ENCODE data around the gene SIDT2.

The SIDT2 gene

GRCh38 chr11:117189941-117190544, 11.5 kb downstream of the SIDT2 start:
- DNase-seq, result no peak

- no peak for DNase-seq
These were observed 13.3 kb downstream of the SIDT2 start for GRCh38 chr11:117191680-117192400.

- no peak for DNase-seq
These were observed 13.9 kb downstream of the SIDT2 start for GRCh38 chr11:117192401-117192875.

GRCh38 chr11:117193130-117194020, 14.8 kb downstream of the SIDT2 start:
- no peak for DNase-seq

- DNase-seq, result no peak
These were observed 15.7 kb downstream of the SIDT2 start for GRCh38 chr11:117194267-117194666.

- no peak for DNase-seq
These were observed 16.7 kb downstream of the SIDT2 start for GRCh38 chr11:117195258-117195657.

GRCh38 chr11:117195761-117196160, 17.2 kb downstream of the SIDT2 start:
- no peak for DNase-seq

- DNase-seq, result no peak
These were observed 18.5 kb downstream of the SIDT2 start for GRCh38 chr11:117197006-117197405.

- no peak for DNase-seq
These were observed 19.2 kb downstream of the SIDT2 start for GRCh38 chr11:117197516-117198456.

GRCh38 chr11:117198613-117199012, 20.1 kb downstream of the SIDT2 start:
- no peak for DNase-seq

GRCh38 chr11:117199053-117199915, 20.7 kb downstream of the SIDT2 start, which contains the start of gene TAGLN:
Gene TAGLN (plus strand): TSS chr11:117199370. CDS start chr11:117203014, 3,644 bp downstream.
- DNase-seq, result no peak

- DNase-seq, result no peak
These were observed 21.6 kb downstream of the SIDT2 start for GRCh38 chr11:117199916-117200812.

- DNase-seq, result no peak
These were observed 22.5 kb downstream of the SIDT2 start for GRCh38 chr11:117200813-117201657.

GRCh38 chr11:117201658-117202305, 23.2 kb downstream of the SIDT2 start:
- no peak for DNase-seq

- no peak for DNase-seq
These were observed 24.0 kb downstream of the SIDT2 start for GRCh38 chr11:117202386-117203068.

- no peak for DNase-seq
These were observed 24.5 kb downstream of the SIDT2 start for GRCh38 chr11:117203069-117203407.

GRCh38 chr11:117204283-117205080, 25.9 kb downstream of the SIDT2 start:
- no peak for DNase-seq
